Measurements from ENCODE around the gene TBC1D5.

- TF ChIP-seq CTCF (conservative IDR thresholded peaks at IDR 0.05 in 1 of 2, IDR thresholded peaks at IDR 0.05 in 1 of 2; ENCODE audit: extremely low read depth in 1 of 2, insufficient read depth in 1 of 2, low read depth in 1 of 2, low read length in 2 of 2) (no peak), EZH2 (IDR thresholded peaks at IDR 0.05; ENCODE audit: borderline replicate concordance, low read length) (no peak)
These were observed 207.2 kb downstream of the TBC1D5 start for GRCh38 chr3:17535274-17535673.

Data from mammary epithelial cell (primary cell).